Retinal pigment epithelial cell (primary cell): ENCODE measurements around the gene ETFA.
A peak's percentile ranks its signal among the peaks of the same experiment; 100 is the strongest.
"Not testable (repeated sequence)": the region's sequence is repeated elsewhere in the genome, so short reads cannot be mapped to it uniquely, and the experiment has no call there.

Experiments used
- DNase-seq: peaks from one replicate; pipeline ENCODE4 v3.0.0-alpha.2; 2010; ENCODE audit warnings: low read depth
- H3K4me3 ChIP-seq: 2 replicates; pipeline ENCODE4 v1.5.1; 2011; ENCODE audit warnings: mild to moderate bottlenecking, low read length, control low read depth, moderate library complexity
- TF ChIP-seq, protein P1 (sequence below): conservative IDR thresholded peaks from 2 replicates; pipeline ENCODE4 v1.5.1; 2011; ENCODE audit warnings: low read depth, low read length, control low read depth, inconsistent platforms

ETFA gene

DNA sequence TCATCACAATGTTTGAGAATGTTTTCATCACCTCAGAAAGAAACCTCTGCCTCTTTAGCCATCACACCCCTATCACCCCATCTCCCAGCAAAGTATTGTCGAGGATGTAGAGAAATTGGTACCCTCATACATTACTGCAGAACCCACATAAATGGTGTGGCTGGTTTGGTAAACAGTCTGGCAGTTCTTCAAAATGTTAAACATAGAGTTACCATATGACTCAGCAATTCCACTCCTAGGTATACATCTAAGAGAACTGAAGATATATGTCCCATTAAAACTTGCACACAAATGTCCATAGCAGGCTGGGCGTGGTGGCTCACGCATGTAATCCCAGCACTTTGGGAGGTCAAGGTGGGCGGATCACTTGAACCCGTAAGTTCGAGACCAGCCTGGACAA lies 8.7 kb upstream of the ETFA start:
- TF ChIP-seq, protein P1, sequence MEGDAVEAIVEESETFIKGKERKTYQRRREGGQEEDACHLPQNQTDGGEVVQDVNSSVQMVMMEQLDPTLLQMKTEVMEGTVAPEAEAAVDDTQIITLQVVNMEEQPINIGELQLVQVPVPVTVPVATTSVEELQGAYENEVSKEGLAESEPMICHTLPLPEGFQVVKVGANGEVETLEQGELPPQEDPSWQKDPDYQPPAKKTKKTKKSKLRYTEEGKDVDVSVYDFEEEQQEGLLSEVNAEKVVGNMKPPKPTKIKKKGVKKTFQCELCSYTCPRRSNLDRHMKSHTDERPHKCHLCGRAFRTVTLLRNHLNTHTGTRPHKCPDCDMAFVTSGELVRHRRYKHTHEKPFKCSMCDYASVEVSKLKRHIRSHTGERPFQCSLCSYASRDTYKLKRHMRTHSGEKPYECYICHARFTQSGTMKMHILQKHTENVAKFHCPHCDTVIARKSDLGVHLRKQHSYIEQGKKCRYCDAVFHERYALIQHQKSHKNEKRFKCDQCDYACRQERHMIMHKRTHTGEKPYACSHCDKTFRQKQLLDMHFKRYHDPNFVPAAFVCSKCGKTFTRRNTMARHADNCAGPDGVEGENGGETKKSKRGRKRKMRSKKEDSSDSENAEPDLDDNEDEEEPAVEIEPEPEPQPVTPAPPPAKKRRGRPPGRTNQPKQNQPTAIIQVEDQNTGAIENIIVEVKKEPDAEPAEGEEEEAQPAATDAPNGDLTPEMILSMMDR, result no peak
- H3K4me3 ChIP-seq, result no peak overlapping the region
- DNase-seq, result no peak

DNA sequence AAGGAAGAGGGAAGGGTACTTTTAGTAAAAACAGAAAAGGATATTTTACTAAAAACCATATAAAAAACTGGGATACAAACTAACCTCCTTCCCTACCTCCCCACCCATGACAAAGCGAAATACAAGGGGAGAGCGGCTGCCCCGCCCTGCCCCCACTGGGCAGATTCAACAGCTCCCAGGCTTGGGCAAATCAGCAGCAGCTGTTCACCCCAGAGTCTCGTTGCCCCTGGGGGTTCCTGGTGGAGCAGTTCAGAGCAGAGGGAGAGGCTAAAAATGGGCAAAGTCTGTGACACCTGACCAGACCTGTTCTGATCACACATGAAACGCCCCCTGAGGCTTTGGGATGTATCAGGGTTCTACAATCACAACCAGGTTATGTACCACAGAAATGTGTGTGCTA lies 2.5 kb upstream of the ETFA start:
- DNase-seq, result no peak
- TF ChIP-seq, protein P1, result no peak
- no peak overlapping the region for H3K4me3 ChIP-seq

- not testable (repeated sequence) for H3K4me3 ChIP-seq, DNase-seq
These were observed 1.9 kb upstream of the ETFA start for GRCh38 chr15:76313175-76313567.

DNA sequence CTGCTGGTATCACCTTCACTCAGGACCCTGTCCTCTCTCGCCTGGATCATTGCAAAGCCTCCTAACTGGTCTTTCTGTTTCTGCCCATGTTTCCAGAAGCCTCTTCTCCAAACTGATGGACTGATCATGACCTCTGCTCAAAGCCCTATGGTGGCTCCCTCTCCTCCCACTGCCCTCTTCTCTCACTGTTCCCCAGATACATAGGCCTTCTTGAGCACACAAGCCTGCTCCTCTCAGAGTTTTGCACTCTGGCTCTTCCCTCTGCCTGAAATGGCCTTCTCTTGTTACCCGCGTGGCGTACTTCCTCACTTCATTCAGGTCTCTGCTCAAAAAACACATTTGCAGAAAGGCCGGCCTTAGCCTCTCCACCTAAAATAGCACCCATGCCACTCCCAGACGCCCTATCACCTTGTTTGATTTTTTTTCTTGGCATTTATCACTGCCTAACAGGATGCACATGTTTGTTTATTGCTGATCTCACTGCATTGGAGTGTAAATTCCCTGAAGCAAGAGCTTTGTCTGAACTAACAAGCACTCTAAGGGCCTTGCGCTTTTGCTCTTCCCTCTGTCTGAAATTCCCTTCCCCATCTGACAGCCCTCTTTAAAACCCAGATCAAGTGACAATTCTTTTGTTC lies 1.4 kb upstream of the ETFA start:
- no peak for DNase-seq
- TF ChIP-seq, protein P1, result no peak
- H3K4me3 ChIP-seq, result no peak overlapping the region

DNA sequence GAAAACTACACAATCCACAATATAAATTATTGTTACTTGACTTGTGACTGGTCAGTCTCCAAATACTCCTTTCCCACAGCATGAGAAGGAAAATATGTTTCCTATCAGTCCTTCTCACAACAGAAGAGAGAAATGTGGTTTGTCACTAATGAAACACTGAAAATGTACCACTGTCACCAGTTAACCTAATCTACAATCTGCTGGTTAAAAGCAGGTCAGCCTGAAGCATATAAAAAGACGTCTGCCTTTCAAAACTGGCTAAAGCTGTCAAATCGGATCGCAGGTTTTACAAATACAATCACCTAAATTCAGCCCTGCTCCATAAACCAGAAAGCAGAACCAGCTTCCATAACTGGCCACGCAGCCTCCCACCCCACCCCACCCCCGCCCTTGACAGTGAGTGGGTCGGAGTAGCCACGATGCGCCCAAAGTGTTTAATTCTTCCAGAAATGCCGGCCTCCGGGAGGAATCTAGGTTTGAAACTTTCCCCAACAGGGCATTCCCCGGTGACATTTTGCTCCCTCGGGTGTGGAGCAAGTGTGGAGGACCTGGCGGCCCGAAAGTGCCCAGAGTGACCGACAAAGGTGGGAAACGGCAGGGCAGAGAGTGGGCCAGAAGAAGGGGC lies 682 bp downstream of the ETFA start:
- TF ChIP-seq, protein P1, result no peak
- H3K4me3 ChIP-seq, result peak overlapping the region; percentile 89
- DNase-seq, result no peak

DNA sequence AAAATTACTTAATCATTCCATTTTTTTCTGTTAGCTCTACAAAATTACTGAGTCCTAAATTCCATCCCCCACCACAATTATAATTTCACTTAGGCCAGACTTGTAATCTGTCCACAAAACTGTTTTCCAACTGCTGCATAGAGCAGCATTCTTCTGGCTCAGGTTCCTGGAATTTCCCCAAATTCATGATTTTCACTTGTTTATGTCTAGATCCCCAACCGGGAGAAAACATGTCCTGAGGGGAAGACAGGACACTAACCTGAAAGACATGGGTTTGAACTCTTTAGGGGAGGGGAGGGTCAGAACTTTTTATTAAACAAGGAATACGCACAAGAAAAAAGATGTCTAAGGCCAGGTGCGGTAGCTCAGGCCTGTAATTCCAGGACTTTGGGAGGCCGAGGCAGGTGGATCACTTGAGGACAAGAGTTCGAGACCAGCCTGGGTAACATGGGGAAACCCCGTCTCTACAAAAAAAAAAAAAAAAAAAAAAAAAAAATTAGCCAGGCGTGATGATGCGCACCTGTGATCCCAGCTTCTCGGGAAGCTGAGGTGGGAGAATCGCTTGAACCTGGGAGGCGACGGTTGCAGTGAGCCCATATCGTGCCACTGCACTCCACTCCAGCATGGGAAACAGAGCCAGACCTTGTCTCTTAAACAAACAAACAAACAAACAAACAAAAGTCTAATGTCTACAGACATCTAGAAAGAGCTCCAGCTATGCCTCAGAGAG lies 1.5 kb downstream of the ETFA start:
- peak overlapping the region; percentile 89 for H3K4me3 ChIP-seq
- TF ChIP-seq, protein P1, result no peak
- DNase-seq, result no peak

- TF ChIP-seq, protein P1, result no peak
- no peak for DNase-seq
- H3K4me3 ChIP-seq, result no peak overlapping the region
These were observed 7.4 kb downstream of the ETFA start for GRCh38 chr15:76303909-76304308.
